Suprapubic skin (tissue), 3 donors: ENCODE measurements around the gene NYAP2.

Source experiments
- CTCF ChIP-seq, 2 donors: fragments of 200-600 bp in 1 of 2; fragments of 450-650 bp in 1 of 2; sonication (generic) in 1 of 2; IDR thresholded peaks; one replicate each; pipeline ENCODE4 v1.5.1; 2016 to 2019; ENCODE audit warnings: antibody characterized with exemption in 2 of 2, mild to moderate bottlenecking in 1 of 2, moderate library complexity in 1 of 2
- EP300 ChIP-seq: sonication (generic); formaldehyde crosslinking; IDR thresholded peaks from one replicate; pipeline ENCODE4 v1.6.1; 2017; ENCODE audit warnings: antibody characterized with exemption
- POLR2A ChIP-seq, 2 donors: fragments of 450-650 bp; IDR thresholded peaks; one replicate each; pipeline ENCODE4 v1.6.1; 2017; ENCODE audit warnings: antibody characterized with exemption in 2 of 2, mild to moderate bottlenecking in 2 of 2, moderate library complexity in 2 of 2

- TF ChIP-seq POLR2A (IDR thresholded peaks at IDR 0.05), result no peak
- TF ChIP-seq CTCF (IDR thresholded peaks at IDR 0.05), result no peak
- no peak for TF ChIP-seq EP300
Observed at GRCh38 chr2:225615514-225615913, 216.0 kb downstream of the NYAP2 start.
